GM18870 (cell line): ENCODE data around the gene ARPC3.
A peak's percentile ranks its signal among the peaks of the same experiment; 100 is the strongest.
"Not testable (repeated sequence)": the region's sequence is repeated elsewhere in the genome, so short reads cannot be mapped to it uniquely, and the experiment has no call there.

ENCODE experiments used
- ATAC-seq: cut with Tn5 transposase; IDR thresholded peaks from one replicate; pipeline ENCODE4 v1.9.1; 2021; ENCODE audit warnings: moderate library complexity; ENCODE audit not compliant: unreplicated experiment

ARPC3 gene

DNA sequence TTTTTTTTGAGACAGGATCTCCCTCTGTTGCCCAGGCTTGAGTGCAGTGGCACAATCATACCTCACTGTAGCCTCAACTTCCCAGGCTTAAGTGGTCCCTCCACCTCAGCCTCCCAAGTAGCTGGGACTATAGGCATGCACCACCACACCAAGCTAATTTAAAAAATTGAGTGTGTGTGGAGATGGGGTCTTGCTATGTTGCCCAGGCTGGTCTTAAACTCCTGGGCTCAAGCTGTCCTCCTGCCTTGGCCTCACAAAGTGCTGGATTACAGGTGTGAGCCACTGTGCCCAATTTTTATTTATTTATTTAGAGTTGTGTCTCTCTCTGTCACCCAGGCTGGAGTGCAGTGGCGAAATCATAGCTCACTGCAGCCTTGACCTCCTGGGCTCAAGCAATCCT is 29.5 kb downstream of the ARPC3 start:
- ATAC-seq, result not testable (repeated sequence)

DNA sequence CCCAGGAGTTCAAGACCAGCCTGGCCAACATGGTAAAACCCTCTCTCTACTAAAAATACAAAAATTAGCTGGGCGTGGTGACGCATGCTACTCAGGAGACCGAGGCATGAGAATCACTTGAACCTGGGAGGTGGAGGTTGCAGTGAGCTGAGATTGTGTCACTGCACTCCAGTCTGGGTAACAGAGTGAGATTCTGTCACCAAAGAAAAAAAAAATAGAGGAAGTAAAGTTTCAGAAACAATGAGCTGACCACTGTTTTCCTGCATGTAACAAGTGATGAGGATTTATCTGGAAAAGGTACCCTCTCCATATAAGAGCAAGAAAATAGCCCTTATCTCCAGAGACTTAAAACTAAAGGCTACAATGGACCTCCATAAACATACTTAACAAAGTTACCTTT is 33.0 kb downstream of the ARPC3 start:
- not testable (repeated sequence) for ATAC-seq

DNA sequence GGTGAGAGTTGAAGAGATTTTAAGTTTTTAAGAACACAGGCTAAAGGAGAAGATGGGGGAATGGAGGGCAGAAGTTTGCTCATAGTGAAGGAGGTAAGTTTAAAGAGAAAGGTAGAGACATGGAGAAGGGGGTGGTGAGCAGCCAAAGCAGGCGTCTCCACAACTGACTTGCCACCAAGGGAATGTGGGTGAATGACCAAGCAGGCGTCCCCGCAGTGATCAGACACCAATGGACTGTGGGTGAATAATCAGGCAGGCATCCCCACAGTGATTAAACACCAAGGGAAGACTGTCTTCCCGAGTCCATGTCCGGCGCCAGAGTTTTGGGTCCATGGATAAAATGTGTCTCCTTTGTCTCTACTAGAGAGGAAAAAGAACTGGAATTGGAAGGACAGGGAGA is 40.1 kb downstream of the ARPC3 start:
- ATAC-seq, result not testable (repeated sequence)

DNA sequence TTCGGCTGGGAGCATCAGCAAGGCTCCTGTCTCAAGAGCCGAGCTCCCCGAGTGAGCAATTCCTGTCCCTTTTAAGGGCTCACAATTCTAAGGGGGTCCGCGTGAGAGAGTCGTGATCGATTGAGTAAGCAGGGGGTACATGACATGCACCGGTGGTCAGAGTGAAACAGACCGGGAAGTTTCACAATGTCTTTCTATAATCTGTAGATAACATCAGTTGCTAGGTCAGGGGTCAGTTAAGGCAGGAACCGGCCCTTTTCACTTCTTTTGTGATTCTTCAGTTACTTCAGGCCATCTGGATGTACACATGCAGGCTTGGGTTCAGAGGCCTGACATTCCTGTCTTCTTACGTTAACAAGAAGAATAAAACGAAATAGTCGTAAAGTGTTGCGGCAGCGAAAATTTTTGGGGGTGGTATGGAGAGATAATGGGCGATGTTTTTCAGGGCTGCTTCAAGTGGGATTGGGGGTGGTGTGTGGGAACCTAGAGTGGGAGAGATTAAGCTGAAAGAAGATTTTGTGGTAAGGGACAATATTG is 44.9 kb downstream of the ARPC3 start:
- ATAC-seq, result not testable (repeated sequence)

DNA sequence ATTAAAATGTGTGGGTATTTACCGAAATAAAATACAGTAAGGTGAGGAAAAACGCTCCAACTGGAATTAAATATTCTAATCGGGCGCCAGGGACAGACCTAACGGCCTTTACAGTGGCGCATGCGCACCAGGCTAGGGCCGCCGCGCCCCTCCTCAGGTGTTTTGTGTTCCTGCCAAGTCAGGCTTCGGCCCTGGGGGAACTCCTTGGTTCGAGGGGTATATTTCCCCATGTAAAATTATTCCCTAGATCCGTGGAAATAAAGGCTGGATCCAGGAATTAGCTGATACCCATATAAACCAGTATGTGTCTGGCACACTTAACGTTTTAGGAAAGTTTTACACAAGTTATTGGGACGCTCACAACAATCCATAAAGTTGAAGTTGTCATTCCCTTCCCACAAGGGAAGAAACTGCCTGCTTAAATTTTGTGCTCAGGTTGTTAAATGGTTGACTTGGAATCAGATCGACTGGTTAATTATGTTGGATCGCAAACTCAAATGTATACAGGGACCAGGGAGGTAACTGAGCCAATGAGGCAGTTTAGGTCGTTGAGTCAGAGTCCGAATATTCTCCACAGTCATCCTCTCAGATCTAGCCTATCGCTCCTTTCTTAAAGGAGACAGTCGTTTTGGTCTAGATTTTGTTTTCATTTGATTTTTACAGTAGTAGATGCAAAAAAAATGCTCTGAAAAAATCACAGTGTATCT is 46.0 kb downstream of the ARPC3 start:
- no peak for ATAC-seq

DNA sequence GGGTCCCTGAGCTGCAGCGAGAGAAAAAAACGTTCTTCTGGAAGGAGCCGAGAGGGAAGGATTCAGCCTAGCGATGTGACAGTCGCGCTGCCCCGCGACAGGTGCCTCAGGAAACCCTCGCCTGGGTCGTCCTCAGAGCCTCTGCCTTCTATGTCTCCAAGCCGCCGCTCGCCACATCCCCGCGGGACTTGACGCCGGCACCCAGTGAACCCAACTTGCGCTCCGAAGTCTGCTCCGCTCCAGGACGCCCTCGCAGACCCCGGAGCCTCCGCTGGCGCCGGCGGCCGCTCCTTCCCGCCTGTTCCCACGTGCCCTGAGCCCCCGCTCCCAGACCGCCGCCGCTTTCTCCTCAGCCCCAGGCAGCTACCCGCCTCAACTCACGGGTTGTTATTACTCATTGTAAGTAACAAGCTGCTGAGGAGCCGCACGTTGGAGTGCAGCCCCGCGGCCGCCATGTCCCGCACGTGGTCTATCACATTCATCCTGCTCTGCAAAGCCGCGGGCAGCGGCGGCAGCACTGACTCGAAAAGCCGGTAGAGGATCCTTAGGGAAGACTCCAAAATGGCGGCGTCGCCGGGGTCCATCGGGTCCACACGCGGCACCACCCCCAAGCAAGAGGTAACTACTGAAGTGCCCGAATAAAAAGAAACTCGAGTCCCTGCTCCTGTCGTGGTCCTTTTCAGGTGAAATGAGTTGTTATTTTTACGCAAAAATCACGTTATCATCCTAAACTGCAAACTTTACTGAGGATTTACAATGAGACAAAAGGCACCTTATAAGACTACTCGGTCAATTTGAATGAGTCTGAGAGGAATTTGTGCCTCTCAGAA is 46.8 kb downstream of the ARPC3 start, which contains the start of gene ANAPC7:
Gene ANAPC7 (minus strand): TSS at position 563 of the 830 bp plus-strand sequence. CDS start 81 bp downstream, at position 482.
- peak; percentile 48 for ATAC-seq
